Measurements from ENCODE around the gene TNP1.

Gene TNP1, protein sequence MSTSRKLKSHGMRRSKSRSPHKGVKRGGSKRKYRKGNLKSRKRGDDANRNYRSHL

DNA sequence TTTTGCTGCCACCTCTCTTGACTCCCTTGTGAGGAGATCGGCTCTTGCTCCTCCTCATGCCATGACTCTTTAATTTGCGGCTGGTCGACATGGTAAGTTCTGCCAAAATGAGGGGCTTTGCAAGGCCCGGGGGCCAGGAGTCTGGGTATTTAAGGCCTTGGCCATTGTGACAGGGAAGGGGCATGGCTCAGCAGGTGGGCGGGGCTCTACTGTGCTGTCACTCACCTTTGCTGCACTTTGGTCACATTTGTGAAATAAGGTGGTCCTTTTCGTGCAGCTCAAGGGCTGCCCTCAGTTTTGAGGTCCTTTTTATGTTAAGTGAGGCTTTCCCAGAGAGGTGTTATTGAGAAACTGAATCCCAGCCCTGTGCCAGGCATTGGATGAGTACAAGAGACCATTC lies at the start of gene TNP1:
TSS of gene TNP1 (minus strand) at position 121 of the 400 bp plus-strand sequence. CDS start at position 91, 30 bp downstream.
- Histone ChIP-seq H3K27ac (ENCODE audit: low read depth, low read length) (no peak within 1 kb of the TSS), H3K9ac (ENCODE audit: low read length in 5 of 5) (no peak within 1 kb of the TSS)

DNA sequence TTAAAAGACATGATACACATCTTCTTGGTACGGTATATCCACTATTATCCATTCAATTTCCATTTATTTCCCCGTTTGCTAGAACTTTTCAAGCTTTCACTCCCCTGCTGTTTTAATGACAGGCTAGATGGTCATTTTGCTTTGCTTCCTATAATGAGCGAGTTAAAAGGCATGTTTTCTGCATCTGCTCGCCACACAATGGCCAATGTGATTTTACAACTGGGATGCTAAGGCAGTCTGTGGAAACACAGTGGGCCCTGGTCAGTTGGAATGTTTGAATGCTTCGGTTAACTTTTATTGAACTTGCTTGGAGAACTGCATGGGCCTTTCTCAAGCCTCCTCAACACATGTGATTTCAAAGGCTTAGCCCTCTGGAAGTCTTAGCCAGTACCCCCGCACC lies 48.4 kb upstream of the TNP1 start:
- Histone ChIP-seq H3K36me3 (ENCODE audit: control insufficient read depth in 5 of 5, insufficient read depth in 5 of 5, low read length in 5 of 5) (no peaks in the 10 kb centered on the region), H3K9me3 (ENCODE audit: control insufficient read depth in 5 of 5, low read length in 5 of 5) (peaks cover 2 to 7% (median 4%) of the 10 kb centered on the region in 5 donors), H3K27me3 (ENCODE audit: control insufficient read depth in 5 of 5, insufficient read depth in 4 of 5, low read length in 5 of 5) (no peaks in the 10 kb centered on the region), H3K27ac (ENCODE audit: low read depth, low read length) (no peak overlapping the region), H3K4me1 (ENCODE audit: control insufficient read depth in 5 of 5, insufficient read depth in 5 of 5, low read length in 5 of 5) (peaks cover 0 to 10% (median 8%) of the 10 kb centered on the region in 5 donors), H3K9ac (ENCODE audit: low read length in 5 of 5) (no peak overlapping the region), H3K4me3 (ENCODE audit: low read depth in 1 of 5, low read length in 5 of 5) (no peak overlapping the region)

More for the DNA sequence above, at the start of gene TNP1:
- H3K27me3 ChIP-seq (ENCODE audit: control insufficient read depth in 5 of 5, insufficient read depth in 4 of 5, low read length in 5 of 5) = no peaks in the 10 kb centered on the region
- no peaks in the 10 kb centered on the region for H3K36me3 ChIP-seq (ENCODE audit: control insufficient read depth in 5 of 5, insufficient read depth in 5 of 5, low read length in 5 of 5)
- H3K9me3 ChIP-seq (ENCODE audit: control insufficient read depth in 5 of 5, low read length in 5 of 5) = no peaks in the 10 kb centered on the region
- peaks cover 8 to 29% (median 23%) of the 10 kb centered on the region in 5 donors for H3K4me1 ChIP-seq (ENCODE audit: control insufficient read depth in 5 of 5, insufficient read depth in 5 of 5, low read length in 5 of 5)
- no peak within 1 kb of the TSS for H3K4me3 ChIP-seq (ENCODE audit: low read depth in 1 of 5, low read length in 5 of 5)

DNA sequence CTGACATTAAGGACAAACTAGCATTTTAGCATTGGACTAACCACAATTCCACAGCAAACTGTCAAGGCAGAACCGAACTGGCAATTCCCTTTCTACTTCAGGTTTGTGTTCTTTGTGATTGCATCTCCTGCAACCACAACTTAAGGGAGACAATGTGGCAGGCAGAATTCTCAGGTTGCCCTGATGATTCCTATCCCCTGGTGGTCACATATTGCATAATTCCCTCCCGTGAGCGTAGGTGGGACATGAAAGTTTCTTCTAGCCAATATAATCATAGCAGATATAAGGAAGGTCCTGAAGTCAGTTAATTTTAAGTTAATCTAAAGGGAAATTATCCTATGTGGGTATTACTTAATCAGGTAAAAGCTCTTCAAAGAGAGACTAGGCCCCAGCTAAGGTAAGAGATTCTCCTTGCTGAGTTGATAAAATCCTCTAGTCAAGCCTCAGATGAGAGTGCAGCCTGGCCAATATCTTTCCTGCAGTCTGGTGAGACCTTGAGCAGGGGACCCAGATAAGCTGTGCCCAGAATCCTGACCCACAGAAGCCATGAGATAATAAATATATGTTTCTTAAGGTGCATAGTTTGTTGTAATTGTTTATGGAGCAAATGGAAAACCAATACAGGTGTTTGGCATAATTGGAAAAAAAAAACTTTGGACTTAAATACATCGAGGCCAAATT lies 45.9 kb upstream of the TNP1 start:
- no peaks in the 10 kb centered on the region for H3K36me3 ChIP-seq (ENCODE audit: control insufficient read depth in 5 of 5, insufficient read depth in 5 of 5, low read length in 5 of 5)
- no peaks in the 10 kb centered on the region for H3K27me3 ChIP-seq (ENCODE audit: control insufficient read depth in 5 of 5, insufficient read depth in 4 of 5, low read length in 5 of 5)
- H3K9me3 ChIP-seq (ENCODE audit: control insufficient read depth in 5 of 5, low read length in 5 of 5) = peaks cover 3 to 19% (median 10%) of the 10 kb centered on the region in 5 donors
- no peak overlapping the region for H3K27ac ChIP-seq (ENCODE audit: low read depth, low read length)
- H3K4me3 ChIP-seq (ENCODE audit: low read depth in 1 of 5, low read length in 5 of 5) = no peak overlapping the region
- no peak overlapping the region for H3K9ac ChIP-seq (ENCODE audit: low read length in 5 of 5)
- H3K4me1 ChIP-seq (ENCODE audit: control insufficient read depth in 5 of 5, insufficient read depth in 5 of 5, low read length in 5 of 5) = peaks cover 0 to 12% (median 8%) of the 10 kb centered on the region in 5 donors

DNA sequence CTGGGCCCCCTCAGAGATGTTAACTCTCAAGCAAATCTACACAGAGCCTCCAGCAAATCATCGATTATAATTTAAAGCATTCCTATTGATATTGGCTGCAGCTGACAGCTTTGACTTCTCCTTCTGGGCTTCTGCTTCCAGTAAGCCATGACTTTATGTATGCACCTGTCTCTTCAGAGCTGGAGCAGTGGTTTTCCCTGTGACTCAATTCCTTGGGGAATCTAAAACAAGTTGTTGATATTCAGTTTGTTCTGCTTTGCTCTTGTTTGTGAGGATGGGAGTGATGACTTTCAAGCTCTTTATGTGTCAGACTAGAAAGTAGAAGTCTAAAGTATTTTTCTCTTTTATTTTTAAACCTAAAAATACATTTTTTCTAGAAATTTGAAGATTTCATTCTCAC lies 45.1 kb upstream of the TNP1 start:
- Histone ChIP-seq H3K4me1 (ENCODE audit: control insufficient read depth in 5 of 5, insufficient read depth in 5 of 5, low read length in 5 of 5) (peaks cover 0 to 15% (median 8%) of the 10 kb centered on the region in 5 donors), H3K36me3 (ENCODE audit: control insufficient read depth in 5 of 5, insufficient read depth in 5 of 5, low read length in 5 of 5) (no peaks in the 10 kb centered on the region), H3K4me3 (ENCODE audit: low read depth in 1 of 5, low read length in 5 of 5) (no peak overlapping the region), H3K9ac (ENCODE audit: low read length in 5 of 5) (no peak overlapping the region), H3K27me3 (ENCODE audit: control insufficient read depth in 5 of 5, insufficient read depth in 4 of 5, low read length in 5 of 5) (no peaks in the 10 kb centered on the region), H3K9me3 (ENCODE audit: control insufficient read depth in 5 of 5, low read length in 5 of 5) (peaks cover 3 to 19% (median 10%) of the 10 kb centered on the region in 5 donors), H3K27ac (ENCODE audit: low read depth, low read length) (no peak overlapping the region)

DNA sequence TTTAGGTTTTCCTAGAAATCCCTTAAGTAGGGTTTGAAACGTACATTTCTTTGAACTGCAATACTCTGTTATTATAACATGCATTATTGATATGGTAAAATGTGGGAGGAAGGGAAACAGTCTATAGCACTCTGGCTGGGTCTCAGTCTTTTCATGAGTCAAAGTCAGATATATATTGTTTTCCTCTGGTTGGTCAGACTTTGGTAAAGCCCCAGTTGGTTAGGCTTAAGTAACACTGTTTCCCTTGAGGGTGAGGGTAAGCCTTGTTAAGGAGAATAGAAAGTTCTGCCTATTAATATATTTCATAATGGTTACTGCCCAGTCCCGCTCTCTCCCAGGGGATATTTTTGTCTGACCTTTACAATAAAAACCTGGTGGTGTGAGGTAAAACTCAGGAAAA lies 44.7 kb upstream of the TNP1 start:
- Histone ChIP-seq H3K4me1 (ENCODE audit: control insufficient read depth in 5 of 5, insufficient read depth in 5 of 5, low read length in 5 of 5) (peaks cover 0 to 15% (median 8%) of the 10 kb centered on the region in 5 donors), H3K27ac (ENCODE audit: low read depth, low read length) (no peak overlapping the region), H3K4me3 (ENCODE audit: low read depth in 1 of 5, low read length in 5 of 5) (no peak overlapping the region), H3K36me3 (ENCODE audit: control insufficient read depth in 5 of 5, insufficient read depth in 5 of 5, low read length in 5 of 5) (no peaks in the 10 kb centered on the region), H3K27me3 (ENCODE audit: control insufficient read depth in 5 of 5, insufficient read depth in 4 of 5, low read length in 5 of 5) (no peaks in the 10 kb centered on the region), H3K9ac (ENCODE audit: low read length in 5 of 5) (no peak overlapping the region), H3K9me3 (ENCODE audit: control insufficient read depth in 5 of 5, low read length in 5 of 5) (peaks cover 3 to 19% (median 10%) of the 10 kb centered on the region in 5 donors)

DNA sequence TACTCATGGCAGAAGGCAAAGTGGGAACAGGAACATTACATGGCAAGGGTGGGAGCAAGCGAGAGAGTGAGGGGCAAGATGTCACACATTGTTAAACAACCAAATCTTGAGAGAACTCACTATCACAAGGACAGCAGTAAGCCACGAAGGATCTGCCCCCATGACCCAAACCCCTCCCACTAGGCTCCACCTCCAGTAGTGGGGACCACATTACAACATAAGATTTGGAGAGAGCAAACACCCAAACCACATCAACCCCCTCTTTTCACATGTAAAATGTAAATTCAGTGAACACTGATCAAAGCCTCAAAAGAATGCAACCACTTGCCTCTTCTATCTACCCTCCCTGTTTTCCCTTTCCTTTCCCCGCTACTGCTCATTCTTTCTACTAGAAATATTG lies 43.6 kb upstream of the TNP1 start:
- H3K36me3 ChIP-seq (ENCODE audit: control insufficient read depth in 5 of 5, insufficient read depth in 5 of 5, low read length in 5 of 5) = no peaks in the 10 kb centered on the region
- H3K9ac ChIP-seq (ENCODE audit: low read length in 5 of 5) = no peak overlapping the region
- H3K27ac ChIP-seq (ENCODE audit: low read depth, low read length) = no peak overlapping the region

DNA sequence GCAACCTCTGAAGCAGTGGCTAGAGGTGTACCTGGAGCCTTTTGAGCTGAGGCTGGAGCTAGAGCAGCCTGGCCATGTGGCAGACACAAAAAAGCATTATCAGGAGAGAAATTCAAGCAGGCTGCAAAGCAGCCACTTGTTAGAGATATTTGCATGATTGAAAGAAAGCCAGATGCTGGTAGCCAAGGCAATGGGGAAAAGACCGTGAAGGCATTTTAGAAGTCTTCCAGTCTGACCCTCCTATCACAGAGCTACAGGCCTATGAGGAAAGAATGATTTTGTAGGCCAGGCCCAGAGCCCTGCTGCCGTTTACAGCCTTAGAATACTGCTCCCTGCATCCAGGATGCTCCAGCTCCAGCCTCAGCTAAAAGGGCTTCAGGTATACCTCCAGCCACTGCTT lies 41.4 kb upstream of the TNP1 start:
- H3K4me1 ChIP-seq (ENCODE audit: control insufficient read depth in 5 of 5, insufficient read depth in 5 of 5, low read length in 5 of 5) = peaks cover 0 to 19% (median 13%) of the 10 kb centered on the region in 5 donors
- no peaks in the 10 kb centered on the region for H3K36me3 ChIP-seq (ENCODE audit: control insufficient read depth in 5 of 5, insufficient read depth in 5 of 5, low read length in 5 of 5)
- H3K9me3 ChIP-seq (ENCODE audit: control insufficient read depth in 5 of 5, low read length in 5 of 5) = peaks cover 3 to 19% (median 10%) of the 10 kb centered on the region in 5 donors
- H3K9ac ChIP-seq (ENCODE audit: low read length in 5 of 5) = no peak overlapping the region
- no peak overlapping the region for H3K4me3 ChIP-seq (ENCODE audit: low read depth in 1 of 5, low read length in 5 of 5)
- H3K27ac ChIP-seq (ENCODE audit: low read depth, low read length) = no peak overlapping the region
- no peaks in the 10 kb centered on the region for H3K27me3 ChIP-seq (ENCODE audit: control insufficient read depth in 5 of 5, insufficient read depth in 4 of 5, low read length in 5 of 5)

More for the DNA sequence above, 43.6 kb upstream of the TNP1 start:
- H3K4me3 ChIP-seq (ENCODE audit: low read depth in 1 of 5, low read length in 5 of 5) = no peak overlapping the region
- H3K9me3 ChIP-seq (ENCODE audit: control insufficient read depth in 5 of 5, low read length in 5 of 5) = peaks cover 3 to 19% (median 10%) of the 10 kb centered on the region in 5 donors
- H3K27me3 ChIP-seq (ENCODE audit: control insufficient read depth in 5 of 5, insufficient read depth in 4 of 5, low read length in 5 of 5) = no peaks in the 10 kb centered on the region
- H3K4me1 ChIP-seq (ENCODE audit: control insufficient read depth in 5 of 5, insufficient read depth in 5 of 5, low read length in 5 of 5) = peaks cover 0 to 15% (median 8%) of the 10 kb centered on the region in 5 donors

DNA sequence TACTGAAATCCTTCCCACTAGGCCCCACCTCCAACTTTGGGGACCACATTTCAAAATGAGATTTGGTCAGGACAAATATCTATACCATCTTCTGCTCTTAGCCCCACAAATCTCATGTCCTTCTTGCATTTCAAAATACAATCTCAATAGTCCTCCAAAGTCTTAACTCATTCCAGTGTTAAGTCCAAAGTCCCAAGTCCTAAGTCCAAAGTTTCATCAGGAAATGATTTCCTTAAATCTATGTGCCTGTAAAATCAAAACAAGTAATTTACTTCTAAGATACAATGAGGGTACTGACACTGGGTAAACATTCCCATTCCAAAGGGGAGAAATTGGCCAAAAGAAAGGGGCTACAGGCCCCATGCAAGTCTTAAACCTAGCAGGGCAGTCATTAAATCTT lies 40.5 kb upstream of the TNP1 start:
- Histone ChIP-seq H3K27me3 (ENCODE audit: control insufficient read depth in 5 of 5, insufficient read depth in 4 of 5, low read length in 5 of 5) (no peaks in the 10 kb centered on the region), H3K4me3 (ENCODE audit: low read depth in 1 of 5, low read length in 5 of 5) (no peak overlapping the region), H3K4me1 (ENCODE audit: control insufficient read depth in 5 of 5, insufficient read depth in 5 of 5, low read length in 5 of 5) (peaks cover 0 to 19% (median 13%) of the 10 kb centered on the region in 5 donors), H3K27ac (ENCODE audit: low read depth, low read length) (no peak overlapping the region), H3K9me3 (ENCODE audit: control insufficient read depth in 5 of 5, low read length in 5 of 5) (peaks cover 3 to 19% (median 10%) of the 10 kb centered on the region in 5 donors), H3K9ac (ENCODE audit: low read length in 5 of 5) (no peak overlapping the region), H3K36me3 (ENCODE audit: control insufficient read depth in 5 of 5, insufficient read depth in 5 of 5, low read length in 5 of 5) (no peaks in the 10 kb centered on the region)

DNA sequence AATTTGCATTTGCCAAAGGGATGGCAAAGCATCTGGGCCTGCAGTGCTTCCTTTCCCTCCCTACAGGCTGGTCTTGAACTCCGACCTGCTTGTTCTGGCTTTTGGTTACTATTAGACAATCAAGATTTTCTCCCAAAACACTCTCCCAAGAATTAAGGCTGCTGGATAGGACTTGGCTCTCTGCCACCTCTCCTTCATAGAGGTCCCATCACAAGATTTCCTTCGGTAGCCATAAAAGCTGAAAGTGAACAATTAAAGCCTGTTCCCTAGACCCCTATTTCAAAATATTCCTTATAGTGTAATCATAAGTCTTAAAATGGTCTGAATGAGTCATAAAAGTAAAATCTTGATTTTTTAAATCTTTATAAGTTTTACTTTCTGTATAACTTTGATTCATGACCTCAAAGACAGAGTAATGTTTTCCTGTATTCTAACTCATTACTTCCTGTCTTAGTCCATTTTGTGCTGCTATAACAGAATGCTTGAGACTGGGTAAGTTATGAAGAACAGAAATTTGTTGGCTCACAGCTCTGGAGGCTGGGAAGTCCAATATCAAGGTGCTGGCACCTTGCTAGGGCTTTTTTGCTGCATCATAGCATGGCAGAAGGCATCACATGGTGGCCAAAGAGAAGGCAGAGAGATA lies 37.8 kb upstream of the TNP1 start:
- Histone ChIP-seq H3K27me3 (ENCODE audit: control insufficient read depth in 5 of 5, insufficient read depth in 4 of 5, low read length in 5 of 5) (peaks cover 0 to 2% (median 0%) of the 10 kb centered on the region in 5 donors), H3K9me3 (ENCODE audit: control insufficient read depth in 5 of 5, low read length in 5 of 5) (peaks cover 0 to 5% (median 3%) of the 10 kb centered on the region in 5 donors), H3K9ac (ENCODE audit: low read length in 5 of 5) (no peak overlapping the region), H3K27ac (ENCODE audit: low read depth, low read length) (no peak overlapping the region), H3K4me1 (ENCODE audit: control insufficient read depth in 5 of 5, insufficient read depth in 5 of 5, low read length in 5 of 5) (peaks cover 0 to 11% (median 5%) of the 10 kb centered on the region in 5 donors), H3K4me3 (ENCODE audit: low read depth in 1 of 5, low read length in 5 of 5) (no peak overlapping the region), H3K36me3 (ENCODE audit: control insufficient read depth in 5 of 5, insufficient read depth in 5 of 5, low read length in 5 of 5) (no peaks in the 10 kb centered on the region)

DNA sequence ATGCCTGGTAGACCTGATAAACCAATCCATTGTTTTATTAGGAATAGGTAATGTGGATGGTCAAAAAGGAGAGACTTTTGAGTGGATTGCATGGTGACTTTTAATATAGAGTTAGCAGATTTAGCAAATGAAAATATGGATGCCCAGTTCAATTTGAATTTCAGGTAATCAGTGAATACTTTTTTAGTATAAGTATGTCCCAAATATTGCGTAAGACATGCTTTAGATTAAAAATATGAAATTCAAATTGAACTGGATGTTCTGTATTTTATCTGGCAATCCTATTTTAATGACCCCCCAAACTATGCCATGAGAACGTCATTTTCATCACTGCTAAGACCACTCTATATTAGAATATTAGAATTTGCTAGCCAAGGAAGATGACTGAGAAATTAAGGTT lies 30.3 kb upstream of the TNP1 start:
- Histone ChIP-seq H3K9me3 (ENCODE audit: control insufficient read depth in 5 of 5, low read length in 5 of 5) (peaks cover 0 to 5% (median 3%) of the 10 kb centered on the region in 5 donors), H3K4me3 (ENCODE audit: low read depth in 1 of 5, low read length in 5 of 5) (no peak overlapping the region), H3K4me1 (ENCODE audit: control insufficient read depth in 5 of 5, insufficient read depth in 5 of 5, low read length in 5 of 5) (peaks cover 0 to under 1% (median 0%) of the 10 kb centered on the region in 5 donors), H3K27me3 (ENCODE audit: control insufficient read depth in 5 of 5, insufficient read depth in 4 of 5, low read length in 5 of 5) (peaks cover 0 to 2% (median 0%) of the 10 kb centered on the region in 5 donors), H3K9ac (ENCODE audit: low read length in 5 of 5) (no peak overlapping the region), H3K36me3 (ENCODE audit: control insufficient read depth in 5 of 5, insufficient read depth in 5 of 5, low read length in 5 of 5) (no peaks in the 10 kb centered on the region), H3K27ac (ENCODE audit: low read depth, low read length) (no peak overlapping the region)

Data from subcutaneous abdominal adipose tissue (tissue), 5 donors.